AG09309 (cell line): ENCODE results near the gene ANKRD33.

Source experiments
- DNase-seq: peaks from one replicate; pipeline ENCODE4 v3.0.0-alpha.2; 2010; ENCODE audit warnings: low read depth
- H3K4me3 ChIP-seq: 2 replicates; pipeline ENCODE4 v1.5.1; 2011; ENCODE audit warnings: mild to moderate bottlenecking, low read depth, low read length, moderate library complexity; ENCODE audit not compliant: control insufficient read depth
- TF ChIP-seq, protein P1 (sequence below): IDR thresholded peaks from 2 replicates; pipeline ENCODE4 v1.5.1; 2011; ENCODE audit warnings: mild to moderate bottlenecking, low read depth, low read length, inconsistent platforms; ENCODE audit not compliant: insufficient read depth, control insufficient read depth; ENCODE audit errors: missing control alignments

The ANKRD33 gene

DNA sequence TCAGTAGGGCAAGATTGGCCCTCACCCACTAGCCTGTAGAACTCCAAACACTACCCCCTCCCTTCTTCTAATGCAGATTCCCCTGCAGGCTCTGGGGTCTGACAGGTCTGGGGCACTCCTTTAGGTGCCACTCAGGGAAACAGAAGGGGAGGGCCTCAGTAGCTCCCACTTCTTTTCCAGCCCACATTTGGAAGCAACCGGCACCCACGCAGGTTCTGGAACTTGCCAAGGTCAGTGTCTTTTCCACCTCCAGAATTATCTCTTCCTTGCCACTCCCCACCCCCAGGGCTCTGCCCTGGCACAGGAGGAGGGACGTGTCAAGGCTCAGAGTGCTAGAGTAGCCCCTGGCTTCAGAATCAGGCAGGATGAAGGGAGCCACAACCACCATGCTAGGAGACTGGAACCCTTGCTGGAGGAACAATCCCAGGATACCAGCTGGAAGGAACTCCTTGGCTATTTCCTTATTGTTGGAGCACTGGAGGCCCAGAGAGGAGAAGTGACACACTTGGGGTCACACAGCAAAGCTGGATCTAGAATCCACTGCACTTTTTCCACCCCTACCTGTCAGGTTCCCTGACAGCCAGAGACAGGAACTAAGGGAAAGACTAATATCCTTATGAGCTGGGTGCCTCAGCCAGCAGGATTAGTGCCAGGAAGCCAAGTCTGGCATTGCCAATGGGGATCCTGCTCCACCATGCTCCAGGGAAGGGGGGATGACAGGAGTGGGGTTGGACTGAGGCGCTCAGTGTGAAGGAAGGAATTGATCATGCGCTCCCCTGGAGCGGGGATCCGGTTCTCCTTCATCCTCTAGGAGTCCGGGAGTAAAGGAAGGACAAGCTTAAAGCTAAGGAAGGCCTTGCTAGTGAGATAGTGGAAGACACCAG is 37.6 kb upstream of the ANKRD33 start:
- no peak overlapping the region for H3K4me3 ChIP-seq
- TF ChIP-seq, protein P1, sequence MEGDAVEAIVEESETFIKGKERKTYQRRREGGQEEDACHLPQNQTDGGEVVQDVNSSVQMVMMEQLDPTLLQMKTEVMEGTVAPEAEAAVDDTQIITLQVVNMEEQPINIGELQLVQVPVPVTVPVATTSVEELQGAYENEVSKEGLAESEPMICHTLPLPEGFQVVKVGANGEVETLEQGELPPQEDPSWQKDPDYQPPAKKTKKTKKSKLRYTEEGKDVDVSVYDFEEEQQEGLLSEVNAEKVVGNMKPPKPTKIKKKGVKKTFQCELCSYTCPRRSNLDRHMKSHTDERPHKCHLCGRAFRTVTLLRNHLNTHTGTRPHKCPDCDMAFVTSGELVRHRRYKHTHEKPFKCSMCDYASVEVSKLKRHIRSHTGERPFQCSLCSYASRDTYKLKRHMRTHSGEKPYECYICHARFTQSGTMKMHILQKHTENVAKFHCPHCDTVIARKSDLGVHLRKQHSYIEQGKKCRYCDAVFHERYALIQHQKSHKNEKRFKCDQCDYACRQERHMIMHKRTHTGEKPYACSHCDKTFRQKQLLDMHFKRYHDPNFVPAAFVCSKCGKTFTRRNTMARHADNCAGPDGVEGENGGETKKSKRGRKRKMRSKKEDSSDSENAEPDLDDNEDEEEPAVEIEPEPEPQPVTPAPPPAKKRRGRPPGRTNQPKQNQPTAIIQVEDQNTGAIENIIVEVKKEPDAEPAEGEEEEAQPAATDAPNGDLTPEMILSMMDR: no peak
- no peak for DNase-seq

DNA sequence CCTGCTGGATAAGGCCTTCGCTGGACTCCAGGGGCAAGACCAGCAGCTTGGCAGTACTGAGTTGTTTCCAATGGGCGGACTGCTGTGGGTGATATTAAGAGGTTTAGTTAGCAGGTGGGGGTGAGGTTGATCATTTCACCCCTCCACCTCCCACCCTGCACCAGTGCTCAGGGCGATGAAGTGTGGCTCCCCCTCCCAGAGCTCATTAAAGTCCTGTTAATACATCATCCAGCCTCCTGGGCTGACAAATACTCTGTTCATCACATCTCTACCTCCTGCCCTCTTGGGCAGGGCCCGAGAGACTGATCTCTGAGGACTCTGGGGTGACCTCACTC is 37.0 kb upstream of the ANKRD33 start:
- DNase-seq: no peak
- H3K4me3 ChIP-seq: no peak overlapping the region
- TF ChIP-seq, protein P1: no peak

DNA sequence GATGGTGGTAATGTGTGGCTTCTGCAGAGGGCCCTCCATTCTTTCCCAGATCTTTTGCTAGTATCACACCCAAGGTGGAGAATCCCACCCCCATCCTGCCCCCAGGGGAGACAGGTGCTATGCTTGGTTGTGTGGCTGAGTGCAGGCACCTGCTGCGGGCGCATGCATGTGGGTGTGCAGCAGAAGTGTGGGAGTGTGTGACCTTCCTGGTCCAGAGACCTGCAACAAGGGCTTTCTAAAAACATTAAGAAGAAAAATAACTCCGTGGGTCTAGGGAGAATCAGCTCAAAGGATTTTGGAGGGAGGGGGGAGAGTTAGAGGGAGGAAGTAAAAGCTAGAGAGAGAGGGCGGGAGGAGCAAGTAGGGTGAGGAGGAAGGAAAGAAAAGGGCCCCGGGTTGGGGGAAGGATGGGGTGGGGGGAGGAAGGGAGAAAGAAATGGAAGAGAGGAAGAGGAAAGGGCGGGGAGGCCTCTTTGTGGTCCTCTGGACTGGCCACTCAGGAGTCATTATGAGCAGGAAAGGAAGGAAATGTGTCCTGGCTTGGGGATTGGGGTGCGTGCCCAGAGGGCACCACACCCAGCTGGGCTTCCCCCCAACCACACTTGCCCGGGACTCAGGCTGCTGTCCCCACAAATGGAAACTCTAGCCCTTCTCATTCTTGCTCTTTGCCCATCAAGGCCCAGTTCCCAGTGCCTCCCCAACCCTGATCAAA is 36.3 kb upstream of the ANKRD33 start:
- no peak for DNase-seq
- TF ChIP-seq, protein P1: no peak
- H3K4me3 ChIP-seq: no peak overlapping the region

DNA sequence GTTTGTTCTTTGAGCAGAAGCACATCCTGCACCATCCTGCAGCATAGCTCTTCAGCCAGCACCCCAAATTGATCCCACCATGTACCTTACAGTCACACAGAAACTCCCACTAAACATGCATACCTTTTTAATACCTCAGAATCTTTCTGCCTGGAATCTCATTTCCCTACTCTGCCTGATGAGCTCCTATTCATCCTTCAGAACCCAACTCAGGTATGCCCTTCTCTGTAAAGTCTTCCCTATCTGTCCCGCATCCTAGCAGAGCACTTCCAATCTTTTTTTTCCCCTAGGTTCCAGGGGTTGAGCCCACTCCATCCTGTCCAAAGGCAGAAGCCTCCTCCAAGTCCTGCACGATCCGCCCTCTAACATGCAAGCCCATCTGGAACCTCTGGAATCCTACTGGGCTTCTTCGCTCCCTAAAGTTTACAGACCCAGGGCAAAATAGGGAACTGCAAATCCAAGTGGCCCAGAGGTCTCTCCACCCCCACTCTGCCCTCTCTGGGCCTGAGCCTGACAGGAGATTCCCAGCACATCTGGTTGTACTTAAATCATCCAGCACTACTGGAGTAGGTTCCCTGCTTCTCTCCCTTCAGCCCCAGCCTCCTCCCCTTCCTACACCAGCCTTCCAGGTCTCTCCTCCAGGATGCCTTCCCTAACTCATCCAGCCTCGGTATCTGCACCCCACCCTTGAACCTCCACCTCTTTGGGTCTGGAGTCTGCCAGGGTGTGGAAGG is 35.3 kb upstream of the ANKRD33 start:
- TF ChIP-seq, protein P1: no peak
- H3K4me3 ChIP-seq: no peak overlapping the region
- no peak for DNase-seq

DNA sequence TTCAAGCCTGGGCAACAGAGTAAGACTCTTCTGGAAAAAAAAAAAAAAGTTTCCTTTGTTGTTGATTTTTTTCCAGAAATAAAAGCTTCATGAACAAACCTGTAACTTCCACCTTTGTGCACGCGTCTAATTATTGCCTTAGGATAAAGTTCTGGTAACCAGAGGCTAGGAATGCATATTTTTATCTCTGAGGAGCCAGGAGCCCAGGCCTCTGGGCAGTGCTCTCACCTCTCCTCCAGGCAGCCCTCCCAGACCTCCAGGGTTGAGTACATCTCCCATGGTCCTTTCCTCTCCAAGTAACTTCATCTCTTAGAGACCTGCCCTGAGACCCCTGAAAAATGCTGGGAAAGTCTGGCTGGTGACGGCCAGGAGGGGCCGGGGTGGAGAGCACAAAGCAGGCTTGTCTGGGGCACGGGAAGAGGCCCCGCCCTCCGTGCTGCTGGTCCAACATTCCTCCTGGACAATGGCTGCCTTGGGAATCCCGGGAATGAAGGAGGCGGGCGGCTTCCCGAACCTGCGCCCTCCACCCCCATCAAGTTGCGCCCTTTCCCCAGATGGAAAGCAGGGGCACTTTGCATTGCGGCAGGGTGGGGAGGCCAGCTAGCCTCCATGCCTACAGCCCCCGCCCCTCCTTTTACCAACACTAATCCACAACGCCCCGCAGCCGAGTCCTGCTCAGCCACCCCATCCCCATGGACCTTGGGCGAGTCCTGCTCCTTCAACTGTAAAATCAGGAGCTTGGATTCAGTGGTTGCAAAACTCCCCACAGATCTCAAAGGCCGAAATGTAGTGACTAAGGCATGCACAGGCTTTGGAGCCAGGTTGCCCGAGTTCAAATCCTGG is 32.1 kb upstream of the ANKRD33 start:
- DNase-seq: no peak
- peak overlapping the region; percentile 50 for H3K4me3 ChIP-seq
- TF ChIP-seq, protein P1: no peak

DNA sequence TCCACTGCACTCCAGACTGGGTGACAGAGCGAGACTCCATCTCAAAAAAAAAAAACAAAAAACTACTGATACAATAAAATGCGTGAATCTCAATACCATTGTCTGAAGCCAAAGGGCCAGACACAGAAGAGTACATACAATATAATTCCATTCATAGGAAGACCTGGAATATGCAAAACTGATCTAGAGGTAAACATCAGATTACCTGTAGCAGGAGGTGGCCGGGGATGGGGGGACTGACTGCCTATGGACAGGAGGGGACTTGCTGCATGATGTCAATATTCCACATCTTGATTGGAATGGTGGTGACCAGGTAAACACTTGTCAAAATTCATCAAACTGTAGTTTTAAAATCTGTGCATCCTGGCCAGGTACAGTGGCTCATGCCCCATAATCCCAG is 26.9 kb upstream of the ANKRD33 start:
- no peak overlapping the region for H3K4me3 ChIP-seq
- TF ChIP-seq, protein P1: no peak
- DNase-seq: no peak
